Adrenal gland (tissue), 12 donors: ENCODE data around the gene RLN3. TPM values are rescaled to one million over a fixed set of nuclear protein-coding genes. Genes with fewer than 3 reads are reported as not detected.

ENCODE experiments used
- DNase-seq, 7 donors: peaks; one replicate each; pipeline ENCODE4 v3.0.0-alpha.2; 2019 to 2020
- H3K27ac ChIP-seq, 5 donors: fragments of 200-600 bp; sonication (generic) in 4 of 5; 1 replicate in 3 of 5; 2 replicates in 2 of 5; pipeline versions ENCODE4 v1.5.1 to v1.8.0; 2016 to 2020; ENCODE audit warnings: mild to moderate bottlenecking in 1 of 5
- H3K27me3 ChIP-seq: fragments of 200-600 bp; 2 replicates; pipeline ENCODE4 v1.8.0; 2021
- H3K36me3 ChIP-seq, 2 donors: fragments of 200-600 bp; replicated peaks in 1 of 2; 1 replicate in 1 of 2; 2 replicates in 1 of 2; pipeline versions ENCODE4 v1.5.1 to v1.8.0; 2018 to 2022
- H3K4me1 ChIP-seq, 2 donors: fragments of 200-600 bp; replicated peaks in 1 of 2; 1 replicate in 1 of 2; 2 replicates in 1 of 2; pipeline versions ENCODE4 v1.5.1 to v1.8.0; 2018 to 2021
- H3K4me3 ChIP-seq, 4 donors: fragments of 200-600 bp; sonication (generic) in 3 of 4; one replicate each; pipeline ENCODE4 v1.5.1; 2016 to 2018
- H3K9me3 ChIP-seq, 3 donors: fragments of 200-600 bp; sonication (generic) in 1 of 3; replicated peaks in 1 of 3; 1 replicate in 2 of 3; 2 replicates in 1 of 3; pipeline versions ENCODE4 v1.5.1 to v1.8.0; 2016 to 2021
- CTCF ChIP-seq, 6 experiments: fragments of 450-650 bp in 4 of 6; fragments of 200-600 bp in 2 of 6; sonication (generic) in 1 of 6; IDR thresholded peaks; 1 replicate in 5 of 6; 2 replicates in 1 of 6; pipeline versions ENCODE4 v1.5.1 to v1.8.0; 2016 to 2021; ENCODE audit warnings: antibody characterized with exemption in 6 of 6, mild to moderate bottlenecking in 2 of 6, moderate library complexity in 1 of 6
- POLR2A ChIP-seq, 2 donors: fragments of 450-650 bp; IDR thresholded peaks; one replicate each; pipeline ENCODE4 v1.6.1; 2017; ENCODE audit warnings: antibody characterized with exemption in 2 of 2, mild to moderate bottlenecking in 2 of 2, moderate library complexity in 1 of 2
- WGBS, 4 donors: extraction: QIAGEN DNeasy Blood & Tissue Kit in 2 of 4; methylation state at CpG; one replicate each; pipeline versions ENCODE4 v1.1.5 to v1.1.7; 2013 to 2017; 5-methylcytosine and 5-hydroxymethylcytosine counted together
- intact Hi-C, 2 donors: fragments of 100-400 bp; cut with DNase I; formaldehyde crosslinking; loops; one replicate each; pipeline versions ENCODE4 v1.14.1 to v1.15.0; 2022 to 2023
- polyA plus RNA-seq, 3 donors: library from polyadenylated mRNA; stranded (reverse); fragments of 200-250 nt in 2 of 3; fragments of 350-450 nt in 1 of 3; fragmentation: Illumina TruSeq in 1 of 3; extraction: RNeasy Lipid Tissue Mini Kit (QIAGEN cat#74804) in 1 of 3; gene quantifications; one replicate each; pipeline ENCODE4 v1.2.3, GENCODE V29; 2013 to 2014
- total RNA-seq, 9 donors: library from RNA; depleted of rRNA in 4 of 9; stranded (reverse); fragments of >200 nt in 4 of 9; fragments of 120-200 nt in 1 of 9; fragmentation: NEBNext Ultra II Directional in 1 of 9; extraction: Animal tissue kit (Norgen Biotek cat#: 25700) in 1 of 9; gene quantifications; one replicate each; pipeline versions ENCODE4 v1.1.0 to v1.2.4, GENCODE V29; 2013 to 2023
- donor health status: healthy with polysubstance abuse.
- donor health status: Bipolar disorder and iron deficiency.
- donor health status: DM: yes; HTN: yes; CAD: no.
- donor health status: DM: no; HTN: no; CAD: no.
- donor health status: DM: no; HTN: no; CAD: no.
- donor health status: DM: yes; HTN: yes; CAD: no.

RLN3 gene
- total and polyA plus RNA-seq, 12 donors, result not detected

- Histone ChIP-seq H3K4me3 (no peak overlapping the region), H3K9me3 (no peaks in the 10 kb centered on the region), H3K27ac (peak overlapping the region in 1 of 5 donors; percentile 59), H3K27me3 (no peaks in the 10 kb centered on the region), H3K4me1 (peaks cover 9% of the 10 kb centered on the region in 2 donors), H3K36me3 (peaks cover 0 to 3% of the 10 kb centered on the region in 2 donors)
- WGBS, 4 donors, result 70 to 80% (median 74%) methylated on average over 11 to 12 of the region's 12 CpGs
- DNase-seq, result no peak
- TF ChIP-seq POLR2A (IDR thresholded peaks at IDR 0.05) (no peak), CTCF (IDR thresholded peaks at IDR 0.05) (no peak)
- intact Hi-C loops, result no loop called here
Observed at GRCh38 chr19:13979686-13980085, 48.3 kb upstream of the RLN3 start.

- peaks cover 0 to under 1% of the 10 kb centered on the region in 2 donors for H3K36me3 ChIP-seq
- no peak overlapping the region for H3K27ac ChIP-seq
- intact Hi-C loops, result no loop called here
- H3K4me3 ChIP-seq, result no peak overlapping the region
- no peak for TF ChIP-seq CTCF (IDR thresholded peaks at IDR 0.05)
- TF ChIP-seq POLR2A (IDR thresholded peaks at IDR 0.05), result no peak
- 84 to 97% (median 91%) methylated on average over 4 to 15 of the region's 15 CpGs for WGBS, 4 donors
- DNase-seq, result no peak
- H3K4me1 ChIP-seq, result peaks cover 9% of the 10 kb centered on the region in 2 donors
- no peaks in the 10 kb centered on the region for H3K27me3 ChIP-seq
- no peaks in the 10 kb centered on the region for H3K9me3 ChIP-seq
Observed at GRCh38 chr19:13980340-13980739, 47.6 kb upstream of the RLN3 start.

- 95 to 100% (median 96%) methylated on average over 3 to 5 of the region's 5 CpGs for WGBS, 4 donors
- intact Hi-C loops, result no loop called here
- Histone ChIP-seq H3K27me3 (no peaks in the 10 kb centered on the region), H3K4me1 (peaks cover 9 to 14% of the 10 kb centered on the region in 2 donors), H3K4me3 (no peak overlapping the region), H3K9me3 (no peaks in the 10 kb centered on the region), H3K36me3 (no peaks in the 10 kb centered on the region), H3K27ac (no peak overlapping the region)
- no peak for TF ChIP-seq CTCF (IDR thresholded peaks at IDR 0.05)
- DNase-seq, result no peak
Observed at GRCh38 chr19:13981021-13981420, 46.9 kb upstream of the RLN3 start.

DNA sequence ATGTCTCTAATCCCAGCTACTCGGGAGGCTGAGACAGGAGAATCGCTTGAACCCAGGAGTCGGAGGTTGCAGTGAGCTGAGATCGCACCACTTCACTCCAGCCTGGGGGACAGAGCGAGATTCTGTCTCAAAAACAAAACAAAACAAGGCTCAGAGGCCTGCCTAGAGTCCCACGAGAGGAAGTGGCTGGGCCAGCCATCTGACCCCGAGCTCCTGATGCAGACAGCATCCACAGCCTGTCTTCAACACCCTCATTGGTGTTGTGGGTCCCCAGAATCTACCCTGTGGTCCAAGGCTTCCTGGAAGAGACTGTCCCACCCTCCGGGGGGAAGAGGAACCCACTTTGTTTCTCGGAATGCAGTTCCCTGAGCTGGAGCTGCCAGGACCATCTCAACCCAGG is 46.5 kb upstream of the RLN3 start:
- H3K36me3 ChIP-seq, result no peaks in the 10 kb centered on the region
- no peak overlapping the region for H3K27ac ChIP-seq
- no peaks in the 10 kb centered on the region for H3K27me3 ChIP-seq
- intact Hi-C loops, result no loop called here
- H3K4me1 ChIP-seq, result peaks cover 9 to 17% of the 10 kb centered on the region in 2 donors
- WGBS, 4 donors, result 82 to 87% (median 86%) methylated on average over 7 to 9 of the region's 9 CpGs
- H3K4me3 ChIP-seq, result no peak overlapping the region
- H3K9me3 ChIP-seq, result no peaks in the 10 kb centered on the region
- no peak for DNase-seq
- TF ChIP-seq CTCF (IDR thresholded peaks at IDR 0.05) (no peak), POLR2A (IDR thresholded peaks at IDR 0.05) (no peak)
